HepG2 (cell line): Measurements from ENCODE around the gene DCP2. TPM values are rescaled to one million over a fixed set of nuclear protein-coding genes. Genes with fewer than 3 reads are reported as not detected.

ENCODE experiments used
- ATAC-seq: fragments of 200-7000 bp; cut with Tn5 transposase; 3 replicates; pipeline ENCODE4 v1.9.1; 2020; ENCODE audit warnings: mild to moderate bottlenecking, moderate library complexity
- BruUV-seq: library from RNA; stranded (reverse); fragments of 400-500 nt; replicated peaks from 2 replicates; lab custom pipeline; 2021; lab: Mats Ljungman, UMichigan
- CTCF ChIA-PET: fragments of 300-600 bp; formaldehyde crosslinking; extraction: SDS; loops from one replicate; lab custom pipeline; 2021; ENCODE audit warnings: low total read pairs, inconsistent platforms, low intra/inter-chr PET ratio; lab: Yijun Ruan, JAX
- POLR2A ChIA-PET: fragments of 350-600 bp; sonication (Branson Sonifier 250); formaldehyde crosslinking; loops from one replicate; lab custom pipeline; 2020; ENCODE audit warnings: antibody characterized with exemption, inconsistent platforms; lab: Yijun Ruan, JAX
- DNase-seq: peaks from one replicate; pipeline ENCODE4 v3.0.0-alpha.2; 2015; ENCODE audit warnings: low spot score
- FAIRE-seq: peaks from 3 replicates; lab custom pipeline; 2011; peaks lifted over from hg19 to GRCh38; lab: Jason Lieb, UNC
- H2AFZ ChIP-seq: one replicate; pipeline ENCODE4 v1.6.1; 2011; ENCODE audit warnings: low read length, inconsistent platforms
- H3K27ac ChIP-seq: fragments of 300-600 bp; 3 replicates; pipeline ENCODE4 v1.8.0; 2011; ENCODE audit warnings: mixed run types, mild to moderate bottlenecking, mixed read lengths, low read length, inconsistent platforms; ENCODE audit not compliant: insufficient read depth; ENCODE audit errors: extremely low read length
- H3K27me3 ChIP-seq, 2 experiments: fragments of 200-600 bp in 1 of 2; 2 replicates in 1 of 2; 3 replicates in 1 of 2; pipeline versions ENCODE4 v1.6.0 to v1.8.0; 2011; ENCODE audit warnings: low read length in 2 of 2, mild to moderate bottlenecking in 2 of 2, moderate library complexity in 2 of 2, inconsistent platforms in 1 of 2; ENCODE audit not compliant: insufficient read depth in 2 of 2, control insufficient read depth in 1 of 2
- H3K36me3 ChIP-seq, 2 experiments: fragments of 200-600 bp in 1 of 2; replicated peaks in 1 of 2; 2 replicates in 1 of 2; 3 replicates in 1 of 2; pipeline versions ENCODE4 v1.5.1 to v1.8.0; 2011; ENCODE audit warnings: low read length in 2 of 2, inconsistent platforms in 1 of 2; ENCODE audit not compliant: insufficient read depth in 2 of 2, control insufficient read depth in 1 of 2
- H3K4me1 ChIP-seq: 2 replicates; pipeline ENCODE4 v1.5.1; 2012; ENCODE audit warnings: low read length, inconsistent platforms; ENCODE audit not compliant: insufficient read depth
- H3K4me2 ChIP-seq: 2 replicates; pipeline ENCODE4 v1.6.0; 2011; ENCODE audit warnings: low read depth, low read length, inconsistent platforms
- H3K4me3 ChIP-seq, 3 experiments: fragments of 200-600 bp in 1 of 3; sonication (generic), shearing (Covaris generic) in 1 of 3; replicated peaks in 1 of 3; 2 replicates each; pipeline ENCODE4 v1.5.1; 2011 to 2016; ENCODE audit warnings: low read length in 3 of 3, inconsistent platforms in 2 of 3, low read depth in 2 of 3, mild to moderate bottlenecking in 2 of 3, control low read depth in 1 of 3, mixed read lengths in 1 of 3; ENCODE audit not compliant: insufficient read depth in 1 of 3
- H3K79me2 ChIP-seq: one replicate; pipeline ENCODE4 v1.6.1; 2011; ENCODE audit warnings: low read length, inconsistent platforms; ENCODE audit not compliant: insufficient read depth
- H3K9ac ChIP-seq: 2 replicates; pipeline ENCODE4 v1.6.0; 2011; ENCODE audit warnings: mild to moderate bottlenecking, low read depth, low read length, inconsistent platforms; ENCODE audit not compliant: insufficient read depth
- H3K9me3 ChIP-seq: 2 replicates; pipeline ENCODE4 v1.5.1; 2012; ENCODE audit warnings: mild to moderate bottlenecking, low read length
- H4K20me1 ChIP-seq: 2 replicates; pipeline ENCODE4 v1.6.0; 2011; ENCODE audit warnings: inconsistent platforms, mild to moderate bottlenecking, low read length, moderate library complexity; ENCODE audit not compliant: insufficient read depth
- HOXA5 ChIP-seq: sonication (generic); formaldehyde crosslinking; IDR thresholded peaks from 2 replicates; pipeline ENCODE4 v1.4.0; 2020; ENCODE audit warnings: missing genetic modification reagents
- HOXA7 ChIP-seq: sonication (generic); formaldehyde crosslinking; IDR thresholded peaks from 2 replicates; pipeline ENCODE4 v1.8.1; 2022; ENCODE audit warnings: mild to moderate bottlenecking, missing genetic modification reagents, moderate library complexity
- MEIS2 ChIP-seq: sonication (generic); formaldehyde crosslinking; IDR thresholded peaks from 2 replicates; pipeline ENCODE4 v1.9.0; 2021; ENCODE audit warnings: mild to moderate bottlenecking, missing genetic modification reagents
- MYNN ChIP-seq: sonication (generic); formaldehyde crosslinking; IDR thresholded peaks from 2 replicates; pipeline ENCODE4 v1.4.0; 2020; ENCODE audit warnings: mild to moderate bottlenecking, low read depth, missing genetic modification reagents
- NAIF1 ChIP-seq: sonication (generic); formaldehyde crosslinking; IDR thresholded peaks from 2 replicates; pipeline ENCODE4 v1.5.0; 2020; ENCODE audit warnings: mild to moderate bottlenecking, missing genetic modification reagents, borderline replicate concordance
- PAX8 ChIP-seq: sonication (generic); formaldehyde crosslinking; IDR thresholded peaks from 2 replicates; pipeline ENCODE4 v1.8.0; 2022; ENCODE audit warnings: mild to moderate bottlenecking, missing genetic modification reagents, borderline replicate concordance
- RBM22 ChIP-seq: fragments of 200-400 bp; formaldehyde crosslinking; optimal IDR thresholded peaks from 2 replicates; pipeline ENCODE3; 2017; ENCODE audit warnings: mild to moderate bottlenecking, low read length, moderate library complexity
- TEAD3 ChIP-seq: optimal IDR thresholded peaks from 2 replicates; pipeline ENCODE3; 2016; ENCODE audit warnings: borderline replicate concordance
- ZNF24 ChIP-seq: fragments of 450-650 bp; IDR thresholded peaks from 2 replicates; pipeline ENCODE4 v1.6.1; 2017; ENCODE audit warnings: antibody characterized with exemption, mild to moderate bottlenecking
- ZNF335 ChIP-seq: sonication (generic); formaldehyde crosslinking; IDR thresholded peaks from 2 replicates; pipeline ENCODE4 v1.4.0; 2020; ENCODE audit warnings: missing genetic modification reagents
- ZNF33B ChIP-seq: sonication (generic); formaldehyde crosslinking; IDR thresholded peaks from 2 replicates; pipeline ENCODE4 v1.5.1; 2020; ENCODE audit warnings: mild to moderate bottlenecking, missing genetic modification reagents
- ZNF510 ChIP-seq: sonication (generic); formaldehyde crosslinking; IDR thresholded peaks from 2 replicates; pipeline ENCODE4 v1.4.0; 2020; ENCODE audit warnings: low read depth, mild to moderate bottlenecking, missing genetic modification reagents
- ZNF619 ChIP-seq: sonication (generic); formaldehyde crosslinking; IDR thresholded peaks from 2 replicates; pipeline ENCODE4 v1.4.0; 2020; ENCODE audit warnings: mild to moderate bottlenecking, missing genetic modification reagents
- ZNF709 ChIP-seq: sonication (generic); formaldehyde crosslinking; IDR thresholded peaks from 2 replicates; pipeline ENCODE4 v1.5.0; 2020; ENCODE audit warnings: mild to moderate bottlenecking, missing genetic modification reagents
- ZNF790 ChIP-seq: sonication (generic); formaldehyde crosslinking; IDR thresholded peaks from 2 replicates; pipeline ENCODE4 v1.8.0; 2022; ENCODE audit warnings: missing genetic modification reagents, mild to moderate bottlenecking, borderline replicate concordance
- ZNF816 ChIP-seq: sonication (generic); formaldehyde crosslinking; IDR thresholded peaks from 2 replicates; pipeline ENCODE4 v1.8.0; 2022; ENCODE audit warnings: missing genetic modification reagents, mild to moderate bottlenecking, borderline replicate concordance
- WGBS: methylation state at CpG from one replicate; pipeline ENCODE4 v1.1.6; 2017; ENCODE audit warnings: low lambda C conversion rate; 5-methylcytosine and 5-hydroxymethylcytosine counted together
- in situ Hi-C: cut with HindIII; loops from 2 replicates; pipeline ENCODE4 v1.10.0; 2017; ENCODE audit warnings: low pct_unique_long_range_greater_than_20kb; ENCODE audit not compliant: extremely low pct_ligation_motif_present
- intact Hi-C: fragments of 100-400 bp; cut with micrococcal nuclease; formaldehyde crosslinking; loops from one replicate; pipeline ENCODE4 v1.10.0; 2022; ENCODE audit not compliant: unreplicated experiment
- polyA plus RNA-seq, 8 experiments: library from polyadenylated mRNA; depleted of rRNA in 3 of 8; stranded (reverse) in 7 of 8; unstranded in 1 of 8; fragments of >200 nt; fragmentation: Illumina TruSeq in 4 of 8; extraction: Trizol in 4 of 8; gene quantifications; 2 replicates each; pipeline versions ENCODE4 v1.2.1 to v1.2.3, GENCODE V29; 2011 to 2016; ENCODE audit warnings: low read depth in 4 of 8, missing spikeins in 1 of 8, mixed read lengths in 1 of 8; ENCODE audit not compliant: insufficient read depth in 1 of 8
- total RNA-seq, 5 experiments: library from RNA; depleted of rRNA; stranded (reverse); fragments of >200 nt; fragmentation: Illumina TruSeq; extraction: Trizol; gene quantifications; 2 replicates each; pipeline ENCODE4 v1.2.3, GENCODE V29; 2016; ENCODE audit warnings: low read depth in 1 of 5
- TF ChIP-seq, protein P1 (sequence below): sonication (generic); formaldehyde crosslinking; IDR thresholded peaks from 2 replicates; pipeline ENCODE4 v1.4.0; 2020; ENCODE audit warnings: missing genetic modification reagents, mild to moderate bottlenecking, borderline replicate concordance
- TF ChIP-seq, protein P2 (sequence below): sonication (generic); formaldehyde crosslinking; conservative IDR thresholded peaks from 2 replicates; pipeline ENCODE4 v1.4.0; 2020; ENCODE audit warnings: missing genetic modification reagents

DCP2 gene
- total and polyA plus RNA-seq, 2 of the 13 experiments (the other 11 are each of a cell fraction or from before 2014, with no cell fraction given), result 16.2 to 63.4 TPM

DNA sequence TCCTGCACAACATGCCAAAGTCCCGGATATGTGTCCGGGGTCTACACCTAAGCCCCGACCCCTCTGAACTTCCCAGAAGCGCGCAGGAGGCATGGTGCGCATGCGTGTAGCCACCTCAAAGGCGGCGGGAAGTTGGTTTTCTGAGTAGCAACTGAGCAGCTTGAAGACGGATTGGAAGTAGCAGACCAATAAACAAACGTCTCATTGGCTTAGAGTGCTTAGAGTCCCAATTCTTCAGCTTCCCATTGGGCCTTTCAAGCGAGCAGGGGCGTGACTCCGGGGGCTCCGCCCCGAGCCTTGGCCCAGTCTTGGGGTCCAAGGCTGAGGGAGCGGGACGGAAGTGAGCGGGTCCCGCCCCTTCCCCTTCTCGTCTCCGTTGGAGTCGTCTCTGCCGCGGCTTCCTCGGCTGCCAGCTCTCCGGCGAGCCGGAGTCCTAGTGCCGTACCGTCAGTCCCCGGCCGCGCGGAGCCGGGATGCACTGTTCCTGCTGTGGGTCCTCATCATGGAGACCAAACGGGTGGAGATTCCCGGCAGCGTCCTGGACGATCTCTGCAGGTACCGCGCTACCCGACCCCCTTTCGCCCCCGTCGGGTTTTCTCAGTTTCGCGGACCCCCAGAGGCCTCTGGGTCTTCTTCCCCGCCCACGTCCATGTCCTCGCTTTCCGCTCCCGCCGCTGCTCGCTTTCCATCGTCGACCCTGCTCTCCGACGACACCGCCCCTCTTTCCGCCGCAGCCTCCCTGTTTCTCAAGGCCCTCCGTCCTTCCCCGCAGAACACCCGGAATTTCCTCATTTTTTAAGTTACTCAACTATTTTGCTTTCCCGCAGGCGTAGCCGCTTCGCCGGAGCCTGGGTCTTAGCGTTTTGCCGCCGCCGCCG is at the start of gene DCP2 (continued):
- TF ChIP-seq, protein P1, sequence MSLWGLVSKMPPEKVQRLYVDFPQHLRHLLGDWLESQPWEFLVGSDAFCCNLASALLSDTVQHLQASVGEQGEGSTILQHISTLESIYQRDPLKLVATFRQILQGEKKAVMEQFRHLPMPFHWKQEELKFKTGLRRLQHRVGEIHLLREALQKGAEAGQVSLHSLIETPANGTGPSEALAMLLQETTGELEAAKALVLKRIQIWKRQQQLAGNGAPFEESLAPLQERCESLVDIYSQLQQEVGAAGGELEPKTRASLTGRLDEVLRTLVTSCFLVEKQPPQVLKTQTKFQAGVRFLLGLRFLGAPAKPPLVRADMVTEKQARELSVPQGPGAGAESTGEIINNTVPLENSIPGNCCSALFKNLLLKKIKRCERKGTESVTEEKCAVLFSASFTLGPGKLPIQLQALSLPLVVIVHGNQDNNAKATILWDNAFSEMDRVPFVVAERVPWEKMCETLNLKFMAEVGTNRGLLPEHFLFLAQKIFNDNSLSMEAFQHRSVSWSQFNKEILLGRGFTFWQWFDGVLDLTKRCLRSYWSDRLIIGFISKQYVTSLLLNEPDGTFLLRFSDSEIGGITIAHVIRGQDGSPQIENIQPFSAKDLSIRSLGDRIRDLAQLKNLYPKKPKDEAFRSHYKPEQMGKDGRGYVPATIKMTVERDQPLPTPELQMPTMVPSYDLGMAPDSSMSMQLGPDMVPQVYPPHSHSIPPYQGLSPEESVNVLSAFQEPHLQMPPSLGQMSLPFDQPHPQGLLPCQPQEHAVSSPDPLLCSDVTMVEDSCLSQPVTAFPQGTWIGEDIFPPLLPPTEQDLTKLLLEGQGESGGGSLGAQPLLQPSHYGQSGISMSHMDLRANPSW, result no peak
- TF ChIP-seq PAX8 (CRISPR knock-in tag), result no peak
- TF ChIP-seq HOXA5 (CRISPR knock-in tag), result no peak
- no peak for TF ChIP-seq ZNF24
- TF ChIP-seq ZNF619 (CRISPR knock-in tag), result no peak
- peak; percentile 64; the same call in 1 of the 2 replicates for TF ChIP-seq MEIS2 (CRISPR knock-in tag)
- 0 out of 2 replicates have a peak, but pooled peaks have one; percentile 69 for TF ChIP-seq ZNF816
- TF ChIP-seq TEAD3, result no peak
- peak; percentile 66; the same call in 1 of the 2 replicates for TF ChIP-seq NAIF1 (CRISPR knock-in tag)

DNA sequence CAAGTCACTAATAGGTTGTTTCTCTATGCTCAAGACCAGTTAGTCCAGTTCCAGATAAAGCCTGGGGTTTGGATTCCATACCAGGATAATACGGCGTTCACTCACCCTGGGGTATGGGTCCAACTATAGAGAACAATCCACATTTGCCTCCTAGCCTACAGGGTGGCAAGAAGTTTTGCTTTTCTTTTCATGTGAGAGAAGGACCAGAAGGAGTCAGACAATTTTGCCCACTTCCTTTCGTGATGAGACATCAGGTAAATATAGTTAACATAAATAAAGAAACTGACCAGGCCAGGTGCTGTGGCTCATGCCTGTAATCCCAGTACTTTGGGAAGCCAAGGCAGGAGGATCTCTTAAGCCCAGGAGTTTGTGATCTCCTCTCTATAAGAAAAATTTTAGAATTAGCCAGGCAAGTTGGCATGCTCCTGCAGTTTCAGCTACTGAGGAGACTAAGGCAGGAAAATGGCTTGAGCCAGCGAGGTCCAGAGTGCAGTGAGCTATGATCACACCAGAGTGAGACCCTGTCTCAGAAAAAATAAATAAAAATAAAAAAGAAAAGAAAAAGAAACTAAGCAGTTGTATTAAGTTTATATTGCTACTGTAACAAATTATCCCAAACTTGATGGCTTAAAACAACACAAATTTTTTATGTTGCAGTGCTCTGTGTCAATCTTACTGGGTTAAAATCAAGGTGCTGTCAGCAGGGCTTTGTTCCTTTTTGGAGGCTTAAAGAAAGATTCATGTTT is 47.1 kb upstream of the DCP2 start:
- Histone ChIP-seq H3K27me3 (no peaks in the 10 kb centered on the region), H3K27ac (no peak overlapping the region), H3K36me3 (no peaks in the 10 kb centered on the region), H3K4me2 (no peak overlapping the region), H3K9me3 (no peaks in the 10 kb centered on the region), H3K4me1 (no peaks in the 10 kb centered on the region), H3K9ac (no peak overlapping the region), H3K79me2 (no peaks in the 10 kb centered on the region), H4K20me1 (no peaks in the 10 kb centered on the region), H3K4me3 (no peak overlapping the region), H2AFZ (no peak overlapping the region)
- DNase-seq, result no peak
- ChIA-PET POLR2A (no interaction called here), CTCF (no interaction called here)
- no peak for ATAC-seq
- 94% methylated on average over 4 of the region's 4 CpGs for WGBS
- FAIRE-seq, result no peak
- in situ Hi-C loops (no loop called here), intact Hi-C loops (no loop called here)
- no TSS peak for BruUV-seq
- TF ChIP-seq, protein P2, sequence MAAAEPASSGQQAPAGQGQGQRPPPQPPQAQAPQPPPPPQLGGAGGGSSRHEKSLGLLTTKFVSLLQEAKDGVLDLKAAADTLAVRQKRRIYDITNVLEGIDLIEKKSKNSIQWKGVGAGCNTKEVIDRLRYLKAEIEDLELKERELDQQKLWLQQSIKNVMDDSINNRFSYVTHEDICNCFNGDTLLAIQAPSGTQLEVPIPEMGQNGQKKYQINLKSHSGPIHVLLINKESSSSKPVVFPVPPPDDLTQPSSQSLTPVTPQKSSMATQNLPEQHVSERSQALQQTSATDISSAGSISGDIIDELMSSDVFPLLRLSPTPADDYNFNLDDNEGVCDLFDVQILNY (CRISPR knock-in tag), result no peak
- TF ChIP-seq ZNF510 (CRISPR knock-in tag) (no peak), ZNF33B (no peak), ZNF335 (CRISPR knock-in tag) (no peak), ZNF709 (CRISPR knock-in tag) (no peak), ZNF790 (CRISPR knock-in tag) (no peak), RBM22 (no peak), MYNN (CRISPR knock-in tag) (no peak), HOXA7 (CRISPR knock-in tag) (no peak)
